IPS-18a (cell line): Measurements from ENCODE around the gene DOHH.

Experiments
- H3K27ac ChIP-seq: one replicate; pipeline ENCODE4 v1.5.1; 2013; ENCODE audit warnings: low read length
- H3K27me3 ChIP-seq: one replicate; pipeline ENCODE4 v1.6.1; 2013; ENCODE audit warnings: mild to moderate bottlenecking, low read length; ENCODE audit not compliant: control insufficient read depth, insufficient read depth
- H3K36me3 ChIP-seq: one replicate; pipeline ENCODE4 v1.6.1; 2013; ENCODE audit warnings: low read depth, low read length; ENCODE audit not compliant: control insufficient read depth
- H3K4me1 ChIP-seq: one replicate; pipeline ENCODE4 v1.6.1; 2013; ENCODE audit warnings: low read depth, low read length; ENCODE audit not compliant: control insufficient read depth
- H3K4me3 ChIP-seq: one replicate; pipeline ENCODE4 v1.5.1; 2013; ENCODE audit warnings: low read length
- H3K9ac ChIP-seq: one replicate; pipeline ENCODE4 v1.6.1; 2013; ENCODE audit warnings: mild to moderate bottlenecking, low read length, moderate library complexity
- H3K9me3 ChIP-seq: one replicate; pipeline ENCODE4 v1.6.1; 2013; ENCODE audit warnings: low read depth, low read length; ENCODE audit not compliant: control insufficient read depth

DOHH gene

DNA sequence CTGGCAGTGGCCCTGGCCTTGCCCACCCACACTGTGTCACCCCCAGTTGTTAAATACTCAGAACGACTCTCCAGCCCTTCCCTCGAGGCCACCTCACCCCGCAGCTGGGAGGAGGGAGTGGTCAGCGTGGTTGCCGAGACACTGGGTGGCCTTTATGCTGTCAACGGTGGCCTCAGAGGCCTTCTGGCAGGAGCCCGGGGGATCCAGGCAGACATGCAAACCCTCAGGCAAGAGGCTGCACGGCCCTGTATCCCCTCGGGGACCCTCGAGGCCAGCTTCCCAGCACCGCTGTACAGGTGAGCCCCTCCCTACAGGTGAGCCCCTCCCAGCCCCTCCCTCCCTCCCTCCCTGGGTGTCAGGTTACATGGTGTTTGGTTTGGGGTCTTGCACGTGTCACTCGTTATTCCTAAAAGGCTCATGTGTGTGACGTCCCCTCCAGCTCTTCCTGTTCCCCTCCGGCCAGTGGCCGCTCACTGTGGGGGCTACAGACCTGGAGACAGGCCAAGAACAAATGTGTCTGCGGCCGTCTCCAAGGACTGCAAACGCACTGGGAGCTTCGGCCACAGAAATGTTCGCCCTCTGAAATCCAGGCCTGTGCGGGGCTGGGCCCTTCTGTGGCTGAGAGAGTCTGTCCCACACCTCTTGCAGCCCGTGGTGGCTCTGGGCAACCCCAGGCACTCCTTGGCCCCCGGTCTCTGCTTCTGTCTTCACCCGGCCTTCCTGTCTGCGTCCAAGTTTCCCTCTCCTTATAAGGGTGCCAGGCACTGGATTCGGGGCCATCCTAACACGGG, 38.7 kb upstream of the DOHH start, which contains the start of gene TEKTIP1:
Gene TEKTIP1, plus strand, starts transcription at position 210 of the 791 bp plus-strand sequence. Its CDS starts 4 bp downstream, at position 214.
- H3K9ac ChIP-seq: no peak within 1 kb of the TSS
- H3K9me3 ChIP-seq: no peaks in the 10 kb centered on the region
- H3K27ac ChIP-seq: no peak within 1 kb of the TSS
- H3K36me3 ChIP-seq: peaks cover 14% of the 10 kb centered on the region
- H3K4me1 ChIP-seq: no peaks in the 10 kb centered on the region
- no peak within 1 kb of the TSS for H3K4me3 ChIP-seq
- H3K27me3 ChIP-seq: no peaks in the 10 kb centered on the region

DNA sequence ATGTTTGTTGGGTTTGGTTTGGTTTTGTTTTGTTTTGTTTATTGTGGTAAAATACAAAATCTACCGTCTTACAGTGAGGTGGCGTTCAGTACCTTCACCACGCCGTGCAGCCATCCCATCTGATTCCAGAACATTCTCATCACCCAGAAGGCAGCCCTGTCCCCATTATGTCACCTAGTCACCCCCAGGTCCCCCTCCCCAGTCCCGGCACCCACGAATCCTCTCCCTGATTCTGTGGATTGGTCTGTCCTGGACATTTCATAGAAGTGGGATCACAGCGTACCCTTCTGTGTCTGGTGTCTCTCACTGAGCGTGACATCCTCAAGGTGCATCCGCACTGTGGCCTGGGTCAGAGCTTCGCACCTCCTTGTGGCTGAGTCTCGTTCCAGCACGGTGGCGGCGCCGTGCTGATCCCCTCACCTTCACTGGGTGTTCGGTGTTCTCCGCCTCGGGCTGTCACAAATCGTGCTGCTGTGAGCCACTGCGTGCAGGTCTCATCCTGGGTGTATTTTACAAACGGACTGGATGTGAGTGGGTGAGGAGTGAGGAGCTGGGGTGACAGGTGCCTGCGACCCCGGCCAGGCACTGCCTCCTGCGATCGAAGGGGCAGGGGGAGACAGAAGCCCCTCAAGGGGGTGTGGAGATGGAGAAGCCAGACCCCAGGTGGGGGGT, 37.9 kb upstream of the DOHH start:
- Histone ChIP-seq H3K36me3 (peaks cover 19% of the 10 kb centered on the region), H3K9me3 (no peaks in the 10 kb centered on the region), H3K27ac (no peak overlapping the region), H3K27me3 (no peaks in the 10 kb centered on the region), H3K4me3 (no peak overlapping the region), H3K9ac (no peak overlapping the region), H3K4me1 (no peaks in the 10 kb centered on the region)

DNA sequence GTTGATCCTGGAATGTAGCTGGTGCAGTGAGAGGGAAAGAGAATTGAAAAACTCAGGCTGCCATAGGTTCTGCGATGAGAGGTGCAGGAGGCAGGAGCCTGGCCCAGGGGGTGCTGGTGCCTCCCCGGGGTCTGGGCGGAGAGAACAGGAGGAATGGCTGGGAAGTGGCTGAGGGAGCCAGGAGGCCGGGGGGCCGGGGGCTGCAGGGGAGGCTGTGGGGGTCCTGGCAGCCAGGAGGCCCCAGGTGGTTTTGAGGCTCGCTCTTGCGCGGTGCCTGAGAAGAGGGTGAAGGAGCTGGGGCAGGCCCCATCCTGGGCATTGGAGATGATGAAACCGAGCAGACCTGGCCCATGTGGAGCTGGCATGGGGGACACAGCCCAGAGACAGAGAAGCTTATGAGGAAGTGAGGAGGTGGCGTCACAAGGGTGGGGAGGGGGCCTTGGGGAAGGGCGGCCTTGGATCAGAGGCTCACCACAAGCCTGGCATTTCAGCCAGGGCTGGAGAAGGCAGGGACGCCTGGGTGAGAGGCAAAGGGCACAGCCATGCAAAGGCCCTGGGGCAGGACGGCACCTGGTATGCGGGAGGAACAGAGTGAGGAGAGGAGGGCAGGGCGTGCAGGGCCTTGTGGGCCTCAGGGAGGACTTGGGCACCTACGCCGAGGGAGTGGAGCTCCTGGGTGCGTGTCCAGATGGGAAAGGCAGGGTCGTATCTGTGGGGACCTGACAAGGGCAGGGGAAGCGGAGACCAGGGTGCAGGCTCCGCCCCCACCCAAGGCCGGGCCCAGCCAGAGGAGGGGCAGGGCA, 37.2 kb upstream of the DOHH start:
- Histone ChIP-seq H3K27ac (no peak overlapping the region), H3K9me3 (no peaks in the 10 kb centered on the region), H3K36me3 (peaks cover 24% of the 10 kb centered on the region), H3K4me1 (no peaks in the 10 kb centered on the region), H3K9ac (no peak overlapping the region), H3K27me3 (no peaks in the 10 kb centered on the region), H3K4me3 (no peak overlapping the region)

- no peak overlapping the region for H3K4me3 ChIP-seq
- no peaks in the 10 kb centered on the region for H3K27me3 ChIP-seq
- no peak overlapping the region for H3K9ac ChIP-seq
- peaks cover 30% of the 10 kb centered on the region for H3K36me3 ChIP-seq
- no peaks in the 10 kb centered on the region for H3K9me3 ChIP-seq
- H3K4me1 ChIP-seq: no peaks in the 10 kb centered on the region
- H3K27ac ChIP-seq: no peak overlapping the region
Observed at GRCh38 chr19:3537101-3537437, 36.6 kb upstream of the DOHH start.

DNA sequence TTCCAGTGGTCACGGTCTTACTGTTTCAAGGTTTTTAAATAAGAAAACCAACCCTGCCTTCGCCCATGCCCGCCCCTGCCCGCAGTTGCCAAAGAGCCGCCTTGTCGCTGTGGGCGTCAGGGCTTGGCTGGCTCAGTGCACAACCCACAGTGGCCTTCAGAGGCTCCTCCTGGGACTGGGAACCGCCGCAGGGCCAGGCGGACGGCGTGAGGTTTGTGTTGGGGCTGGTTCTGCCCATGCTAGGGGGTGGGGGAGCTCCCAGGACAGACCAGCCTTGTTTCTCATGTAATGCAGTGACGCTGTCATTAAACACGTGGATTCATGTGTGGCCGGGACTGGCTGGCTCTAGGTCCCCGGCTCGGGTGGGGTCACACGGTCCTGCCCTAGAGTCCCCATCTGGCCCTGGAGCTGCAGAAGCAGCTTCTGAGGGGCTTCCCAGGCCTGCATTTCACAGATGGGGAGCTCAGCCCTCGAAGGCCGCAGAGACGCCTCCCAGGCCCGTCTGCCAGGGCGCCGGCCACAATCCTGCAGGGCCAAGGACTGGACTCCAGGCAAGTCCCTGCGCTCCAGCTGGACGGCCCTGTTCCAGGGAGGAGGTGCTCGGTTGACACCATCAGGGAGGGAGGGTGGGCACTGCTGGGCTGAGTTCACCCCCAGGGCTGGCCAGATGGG, 36.1 kb upstream of the DOHH start:
- Histone ChIP-seq H3K27me3 (no peaks in the 10 kb centered on the region), H3K36me3 (peaks cover 30% of the 10 kb centered on the region), H3K9me3 (no peaks in the 10 kb centered on the region), H3K4me3 (no peak overlapping the region), H3K4me1 (no peaks in the 10 kb centered on the region), H3K9ac (no peak overlapping the region), H3K27ac (no peak overlapping the region)

GRCh38 chr19:3535981-3536380, 35.5 kb upstream of the DOHH start:
- Histone ChIP-seq H3K4me1 (no peaks in the 10 kb centered on the region), H3K36me3 (peaks cover 34% of the 10 kb centered on the region), H3K27me3 (no peaks in the 10 kb centered on the region), H3K4me3 (no peak overlapping the region), H3K9me3 (no peaks in the 10 kb centered on the region), H3K9ac (no peak overlapping the region), H3K27ac (no peak overlapping the region)

DNA sequence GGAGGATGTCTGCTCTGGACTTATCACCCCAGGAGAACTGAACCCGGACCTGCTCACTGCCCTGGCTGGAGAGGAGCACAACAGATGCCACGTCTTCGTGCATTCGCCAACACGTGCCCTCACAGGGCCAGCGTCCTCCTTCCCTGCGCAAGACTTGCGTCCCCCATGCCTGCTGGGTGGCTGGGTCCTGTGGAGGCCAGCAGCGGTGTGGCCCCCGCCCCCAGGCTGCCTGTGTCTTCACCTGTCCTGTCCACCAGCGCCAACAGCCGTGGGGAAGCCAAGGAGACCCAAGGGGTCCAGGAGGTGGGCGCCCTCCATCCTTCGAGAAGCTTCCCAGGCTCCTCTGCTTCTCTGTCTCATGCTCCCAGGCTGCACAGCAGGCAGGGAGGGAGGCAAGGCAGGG, 35.1 kb upstream of the DOHH start:
- no peak overlapping the region for H3K4me3 ChIP-seq
- H3K36me3 ChIP-seq: peaks cover 38% of the 10 kb centered on the region
- no peak overlapping the region for H3K9ac ChIP-seq
- no peaks in the 10 kb centered on the region for H3K9me3 ChIP-seq
- no peaks in the 10 kb centered on the region for H3K27me3 ChIP-seq
- H3K27ac ChIP-seq: no peak overlapping the region
- no peaks in the 10 kb centered on the region for H3K4me1 ChIP-seq

DNA sequence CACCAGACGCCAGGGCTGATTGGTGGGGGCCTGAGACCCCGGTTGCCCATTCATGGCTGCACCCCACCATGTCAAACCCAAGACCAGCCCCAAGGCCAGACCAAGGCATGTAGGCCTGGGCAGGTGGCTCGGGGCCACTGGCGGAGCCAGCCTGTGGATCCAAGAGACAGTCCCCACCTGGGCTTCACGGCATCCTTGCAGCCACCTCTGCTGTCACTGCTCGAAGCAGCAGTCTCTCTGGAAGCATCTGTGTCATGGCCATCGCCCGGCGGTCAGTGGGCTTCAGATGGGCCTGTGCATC, 34.7 kb upstream of the DOHH start:
- H3K9me3 ChIP-seq: no peaks in the 10 kb centered on the region
- no peaks in the 10 kb centered on the region for H3K4me1 ChIP-seq
- no peak overlapping the region for H3K9ac ChIP-seq
- H3K27ac ChIP-seq: no peak overlapping the region
- peaks cover 38% of the 10 kb centered on the region for H3K36me3 ChIP-seq
- H3K27me3 ChIP-seq: no peaks in the 10 kb centered on the region
- H3K4me3 ChIP-seq: no peak overlapping the region

DNA sequence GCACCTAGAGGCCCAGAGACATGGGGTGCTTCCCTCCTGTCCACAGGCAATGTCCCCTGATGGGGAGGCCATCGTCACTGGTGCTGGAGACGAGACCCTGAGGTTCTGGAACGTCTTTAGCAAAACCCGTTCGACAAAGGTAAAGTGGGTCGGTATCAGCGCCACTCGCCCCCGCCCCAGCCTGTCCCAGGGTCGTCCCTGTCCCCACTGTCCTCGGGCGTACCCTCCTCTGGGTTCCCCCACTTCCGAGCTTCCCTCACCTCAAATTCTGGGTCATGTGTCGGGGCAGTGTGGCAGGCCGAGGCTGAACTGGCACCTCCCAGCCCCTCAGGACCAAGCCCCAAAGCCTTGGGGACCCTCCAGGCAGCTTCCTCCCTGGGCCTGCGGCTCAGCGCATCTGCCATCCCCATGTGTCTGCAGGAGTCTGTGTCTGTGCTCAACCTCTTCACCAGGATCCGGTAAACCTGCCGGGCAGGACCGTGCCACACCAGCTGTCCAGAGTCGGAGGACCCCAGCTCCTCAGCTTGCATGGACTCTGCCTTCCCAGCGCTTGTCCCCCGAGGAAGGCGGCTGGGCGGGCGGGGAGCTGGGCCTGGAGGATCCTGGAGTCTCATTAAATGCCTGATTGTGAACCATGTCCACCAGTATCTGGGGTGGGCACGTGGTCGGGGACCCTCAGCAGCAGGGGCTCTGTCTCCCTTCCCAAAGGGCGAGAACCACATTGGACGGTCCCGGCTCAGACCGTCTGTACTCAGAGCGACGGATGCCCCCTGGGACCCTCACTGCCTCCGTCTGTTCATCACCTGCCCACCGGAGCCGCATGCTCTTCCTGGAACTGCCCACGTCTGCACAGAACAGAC, 34.1 kb upstream of the DOHH start:
- no peak overlapping the region for H3K27ac ChIP-seq
- H3K4me1 ChIP-seq: no peaks in the 10 kb centered on the region
- H3K9ac ChIP-seq: no peak overlapping the region
- H3K27me3 ChIP-seq: no peaks in the 10 kb centered on the region
- H3K9me3 ChIP-seq: no peaks in the 10 kb centered on the region
- H3K4me3 ChIP-seq: no peak overlapping the region
- H3K36me3 ChIP-seq: peaks cover 38% of the 10 kb centered on the region

- Histone ChIP-seq H3K4me1 (no peaks in the 10 kb centered on the region), H3K9me3 (no peaks in the 10 kb centered on the region), H3K9ac (no peak overlapping the region), H3K4me3 (no peak overlapping the region), H3K27me3 (no peaks in the 10 kb centered on the region), H3K36me3 (peaks cover 38% of the 10 kb centered on the region), H3K27ac (no peak overlapping the region)
Observed at GRCh38 chr19:3533563-3534216, 33.2 kb upstream of the DOHH start.
